Hepatocyte (in vitro differentiated cells): ENCODE data around the gene MTMR12.

Source experiments
- CTCF ChIP-seq: fragments of 200-600 bp; sonication (generic); IDR thresholded peaks from 2 replicates; pipeline ENCODE4 v1.5.1; 2016; ENCODE audit warnings: antibody characterized with exemption, mild to moderate bottlenecking; ENCODE audit not compliant: poor library complexity
- EZH2 ChIP-seq: fragments of 200-600 bp; sonication (generic); IDR thresholded peaks from 2 replicates; pipeline ENCODE4 v1.6.1; 2016; ENCODE audit warnings: antibody characterized with exemption, mild to moderate bottlenecking, borderline replicate concordance

DNA sequence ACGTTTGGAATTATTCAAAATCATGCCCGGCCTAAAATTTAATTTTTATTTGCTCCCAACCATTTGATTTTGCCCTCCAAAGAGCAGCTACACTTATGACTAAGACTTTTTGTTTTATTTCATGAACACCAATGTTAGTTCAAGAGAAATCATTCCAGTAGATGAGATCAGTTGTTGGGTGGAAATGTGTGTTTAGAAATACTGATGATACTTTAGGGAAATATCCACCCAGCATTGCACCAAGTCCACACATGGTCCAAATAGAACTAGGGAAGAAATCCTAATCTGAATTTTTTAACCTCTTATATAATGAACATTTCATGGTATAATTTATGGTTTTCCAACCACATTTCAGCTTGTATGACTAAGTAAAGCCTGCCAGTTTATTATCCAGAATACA lies 110.3 kb downstream of the MTMR12 start:
- TF ChIP-seq CTCF (no peak), EZH2 (no peak)
